ENCODE data around the gene RBM33.

The RBM33 gene

DNA sequence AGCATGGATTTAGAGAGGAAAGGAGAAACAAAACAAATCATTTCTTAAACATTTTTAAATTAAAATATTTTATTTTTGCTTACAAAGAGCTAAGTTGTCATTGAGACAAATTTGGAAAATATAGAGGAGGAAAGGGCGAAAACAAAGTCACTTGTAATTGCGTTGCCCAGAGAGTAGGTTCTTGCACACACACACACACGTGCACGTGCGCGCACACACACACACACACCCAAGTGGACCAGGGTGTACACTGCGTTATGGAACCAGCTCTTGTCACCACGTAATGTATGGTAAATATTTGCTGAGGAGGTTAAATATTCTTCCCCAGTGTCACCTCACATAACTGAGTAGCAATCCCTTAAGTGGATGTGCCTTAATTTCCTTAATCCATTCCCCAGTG lies 146.2 kb downstream of the RBM33 start:
- no peaks in the 10 kb centered on the region; the same call in 1 of the 2 replicates for H3F3A ChIP-seq (ENCODE audit: insufficient read depth, low read length)
- no peaks in the 10 kb centered on the region for H3K79me2 ChIP-seq (ENCODE audit: low read length)
- no peaks in the 10 kb centered on the region for H4K20me1 ChIP-seq (ENCODE audit: insufficient read depth, low read length)
- TF ChIP-seq, protein P1, sequence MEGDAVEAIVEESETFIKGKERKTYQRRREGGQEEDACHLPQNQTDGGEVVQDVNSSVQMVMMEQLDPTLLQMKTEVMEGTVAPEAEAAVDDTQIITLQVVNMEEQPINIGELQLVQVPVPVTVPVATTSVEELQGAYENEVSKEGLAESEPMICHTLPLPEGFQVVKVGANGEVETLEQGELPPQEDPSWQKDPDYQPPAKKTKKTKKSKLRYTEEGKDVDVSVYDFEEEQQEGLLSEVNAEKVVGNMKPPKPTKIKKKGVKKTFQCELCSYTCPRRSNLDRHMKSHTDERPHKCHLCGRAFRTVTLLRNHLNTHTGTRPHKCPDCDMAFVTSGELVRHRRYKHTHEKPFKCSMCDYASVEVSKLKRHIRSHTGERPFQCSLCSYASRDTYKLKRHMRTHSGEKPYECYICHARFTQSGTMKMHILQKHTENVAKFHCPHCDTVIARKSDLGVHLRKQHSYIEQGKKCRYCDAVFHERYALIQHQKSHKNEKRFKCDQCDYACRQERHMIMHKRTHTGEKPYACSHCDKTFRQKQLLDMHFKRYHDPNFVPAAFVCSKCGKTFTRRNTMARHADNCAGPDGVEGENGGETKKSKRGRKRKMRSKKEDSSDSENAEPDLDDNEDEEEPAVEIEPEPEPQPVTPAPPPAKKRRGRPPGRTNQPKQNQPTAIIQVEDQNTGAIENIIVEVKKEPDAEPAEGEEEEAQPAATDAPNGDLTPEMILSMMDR (IDR thresholded peaks at IDR 0.05; ENCODE audit: low read length), result no peak
- H3K4me3 ChIP-seq (ENCODE audit: low read length), result no peak overlapping the region
- no peaks in the 10 kb centered on the region for H3K36me3 ChIP-seq (replicated peaks; ENCODE audit: insufficient read depth, low read length)
- H3K27ac ChIP-seq (ENCODE audit: low read length), result no peak overlapping the region
- no peak overlapping the region for H2AFZ ChIP-seq (ENCODE audit: low read length)
- H3K4me1 ChIP-seq (ENCODE audit: low read length), result no peaks in the 10 kb centered on the region
- H3K9me3 ChIP-seq (replicated peaks; ENCODE audit: insufficient read depth, low read length), result no peaks in the 10 kb centered on the region
- DNase-seq, result no peak
- no peaks in the 10 kb centered on the region for H3K9me2 ChIP-seq (replicated peaks; ENCODE audit: insufficient read depth, low read length)
- no peak overlapping the region for H3K9ac ChIP-seq (ENCODE audit: low read length)
- peaks cover 5% of the 10 kb centered on the region; the same call in 1 of the 2 replicates for H3K27me3 ChIP-seq (replicated peaks; ENCODE audit: insufficient read depth, low read length)
- H3K4me2 ChIP-seq (ENCODE audit: low read depth, low read length), result no peak overlapping the region

DNA sequence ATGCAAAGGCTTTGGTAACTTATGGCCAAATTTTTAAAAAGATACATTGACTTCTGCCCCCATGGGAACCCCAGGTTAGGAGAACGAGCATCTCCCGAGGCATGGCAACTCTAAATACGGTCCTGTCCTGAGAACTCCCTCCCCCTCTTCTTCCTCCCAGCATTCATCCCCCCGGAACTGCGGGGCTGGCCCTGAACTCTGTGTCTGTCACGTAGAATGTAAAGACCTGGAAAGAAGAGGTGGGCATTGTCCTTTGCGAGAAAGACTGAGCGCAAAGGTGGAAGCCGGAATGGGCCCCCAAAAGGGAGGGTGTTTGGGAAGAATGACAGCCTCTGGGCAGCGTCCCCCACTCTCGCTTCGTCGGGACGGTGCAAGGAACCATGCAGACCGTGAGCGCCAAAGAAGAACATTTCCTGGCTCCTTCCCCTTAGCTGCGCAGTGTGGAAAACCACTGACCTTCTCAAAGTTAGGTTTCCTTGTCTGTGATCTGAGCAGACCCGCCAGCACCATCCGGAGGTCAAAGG lies 146.8 kb downstream of the RBM33 start:
- H4K20me1 ChIP-seq (ENCODE audit: insufficient read depth, low read length), result no peaks in the 10 kb centered on the region
- H3K36me3 ChIP-seq (replicated peaks; ENCODE audit: insufficient read depth, low read length), result no peaks in the 10 kb centered on the region
- no peak overlapping the region for H3K9ac ChIP-seq (ENCODE audit: low read length)
- H3K4me2 ChIP-seq (ENCODE audit: low read depth, low read length), result no peak overlapping the region
- H3K27ac ChIP-seq (ENCODE audit: low read length), result no peak overlapping the region
- no peaks in the 10 kb centered on the region; the same call in 1 of the 2 replicates for H3F3A ChIP-seq (ENCODE audit: insufficient read depth, low read length)
- H3K4me3 ChIP-seq (ENCODE audit: low read length), result no peak overlapping the region
- DNase-seq, result no peak
- H3K9me2 ChIP-seq (replicated peaks; ENCODE audit: insufficient read depth, low read length), result no peaks in the 10 kb centered on the region
- no peaks in the 10 kb centered on the region for H3K9me3 ChIP-seq (replicated peaks; ENCODE audit: insufficient read depth, low read length)
- no peaks in the 10 kb centered on the region for H3K4me1 ChIP-seq (ENCODE audit: low read length)
- peaks cover 11% of the 10 kb centered on the region; the same call in 1 of the 2 replicates for H3K27me3 ChIP-seq (replicated peaks; ENCODE audit: insufficient read depth, low read length)
- no peak overlapping the region for H2AFZ ChIP-seq (ENCODE audit: low read length)
- TF ChIP-seq EZH2 (optimal IDR thresholded peaks at IDR 0.05; ENCODE audit: low read depth, low read length) (no peak), EZH2phosphoT487 (IDR thresholded peaks at IDR 0.05; ENCODE audit: low read length) (no peak)
- TF ChIP-seq, protein P1 (IDR thresholded peaks at IDR 0.05; ENCODE audit: low read length), result no peak
- no peaks in the 10 kb centered on the region for H3K79me2 ChIP-seq (ENCODE audit: low read length)

DNA sequence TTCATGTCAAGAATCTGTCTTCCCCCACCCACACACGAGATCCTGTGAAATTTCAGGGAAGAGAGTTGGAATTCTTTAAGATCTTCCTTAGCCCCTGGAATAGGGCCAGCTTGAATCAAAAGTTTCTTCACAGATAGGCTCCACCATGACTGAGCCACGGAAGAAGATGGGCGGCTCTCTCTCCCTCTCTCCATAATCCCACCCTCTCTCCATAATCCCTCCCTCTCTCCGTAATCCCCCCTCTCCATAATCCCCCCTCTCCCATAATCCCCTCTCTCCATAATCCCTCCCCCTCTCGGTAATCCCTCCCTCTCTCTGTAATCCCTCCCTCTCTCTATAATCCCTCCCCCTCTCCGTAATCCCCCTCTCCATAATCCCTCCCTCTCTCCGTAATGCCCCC lies 147.4 kb downstream of the RBM33 start:
- H3K36me3 ChIP-seq (replicated peaks; ENCODE audit: insufficient read depth, low read length), result no peaks in the 10 kb centered on the region
- no peak overlapping the region for H3K9ac ChIP-seq (ENCODE audit: low read length)
- H3K27me3 ChIP-seq (replicated peaks; ENCODE audit: insufficient read depth, low read length), result peaks cover 16% of the 10 kb centered on the region; the same call in 1 of the 2 replicates
- H3K9me2 ChIP-seq (replicated peaks; ENCODE audit: insufficient read depth, low read length), result no peaks in the 10 kb centered on the region
- DNase-seq, result no peak
- no peaks in the 10 kb centered on the region; the same call in 1 of the 2 replicates for H3F3A ChIP-seq (ENCODE audit: insufficient read depth, low read length)
- H3K27ac ChIP-seq (ENCODE audit: low read length), result no peak overlapping the region
- no peaks in the 10 kb centered on the region for H3K4me1 ChIP-seq (ENCODE audit: low read length)
- no peak overlapping the region for H3K4me2 ChIP-seq (ENCODE audit: low read depth, low read length)
- H4K20me1 ChIP-seq (ENCODE audit: insufficient read depth, low read length), result no peaks in the 10 kb centered on the region
- no peak overlapping the region for H2AFZ ChIP-seq (ENCODE audit: low read length)
- no peaks in the 10 kb centered on the region for H3K9me3 ChIP-seq (replicated peaks; ENCODE audit: insufficient read depth, low read length)
- H3K4me3 ChIP-seq (ENCODE audit: low read length), result no peak overlapping the region
- H3K79me2 ChIP-seq (ENCODE audit: low read length), result no peaks in the 10 kb centered on the region
- TF ChIP-seq, protein P1 (IDR thresholded peaks at IDR 0.05; ENCODE audit: low read length), result no peak
- TF ChIP-seq EZH2 (optimal IDR thresholded peaks at IDR 0.05; ENCODE audit: low read depth, low read length), result no peak
- TF ChIP-seq EZH2phosphoT487 (IDR thresholded peaks at IDR 0.05; ENCODE audit: low read length), result no peak
